Right lobe of liver (tissue), 6 donors: ENCODE measurements around the gene CYP3A5. TPM values are rescaled to one million over a fixed set of nuclear protein-coding genes. Genes with fewer than 3 reads are reported as not detected.
"Not testable (repeated sequence)": the region's sequence is repeated elsewhere in the genome, so short reads cannot be mapped to it uniquely, and the experiment has no call there.

ENCODE experiments used
- ATAC-seq, 4 donors: fragments of 200-7000 bp; cut with Tn5 transposase; one replicate each; pipeline ENCODE4 v1.9.1; 2020; ENCODE audit warnings: mild to moderate bottlenecking in 4 of 4, moderate library complexity in 4 of 4
- DNase-seq, 3 donors: peaks; one replicate each; pipeline ENCODE4 v3.0.0-alpha.2; 2020
- H3K27ac ChIP-seq, 3 donors: fragments of 200-600 bp; one replicate each; pipeline ENCODE4 v1.8.0; 2022
- H3K27me3 ChIP-seq, 2 donors: fragments of 200-600 bp; one replicate each; pipeline ENCODE4 v1.8.0; 2022
- H3K36me3 ChIP-seq, 4 donors: fragments of 200-600 bp; sonication (generic) in 1 of 4; one replicate each; pipeline versions ENCODE4 v1.5.1 to v1.8.0; 2017 to 2022; ENCODE audit warnings: control low read depth in 1 of 4
- H3K4me1 ChIP-seq, 4 donors: fragments of 200-600 bp; sonication (generic) in 1 of 4; one replicate each; pipeline versions ENCODE4 v1.5.1 to v1.8.0; 2017 to 2022; ENCODE audit warnings: control low read depth in 1 of 4
- H3K4me3 ChIP-seq, 3 donors: fragments of 200-600 bp; one replicate each; pipeline ENCODE4 v1.8.0; 2022
- H3K9me3 ChIP-seq, 4 donors: fragments of 200-600 bp; sonication (generic) in 1 of 4; one replicate each; pipeline versions ENCODE4 v1.5.1 to v1.8.0; 2017 to 2022; ENCODE audit warnings: control low read depth in 1 of 4
- POLR2A ChIP-seq: fragments of 450-650 bp; IDR thresholded peaks from one replicate; pipeline ENCODE4 v1.6.1; 2017; ENCODE audit warnings: antibody characterized with exemption, mild to moderate bottlenecking
- WGBS: methylation state at CpG from one replicate; pipeline ENCODE4 v1.1.6; 2018; ENCODE audit warnings: low coverage, low lambda C conversion rate; ENCODE audit not compliant: insufficient coverage; ENCODE audit errors: missing lambda C conversion rate; 5-methylcytosine and 5-hydroxymethylcytosine counted together
- intact Hi-C, 2 donors: fragments of 100-400 bp; cut with DNase I; formaldehyde crosslinking; loops; one replicate each; pipeline versions ENCODE4 v1.11.2 to v1.14.1; 2022
- total RNA-seq, 6 experiments: library from RNA; depleted of rRNA in 2 of 6; stranded (reverse); fragments of >200 nt in 2 of 6; fragmentation: NEBNext Ultra II Directional in 3 of 6; extraction: Animal tissue kit (Norgen Biotek cat#: 25700) in 3 of 6; gene quantifications; one replicate each; pipeline versions ENCODE4 v1.1.0 to v1.2.4, GENCODE V29; 2016 to 2023
- TF ChIP-seq, protein P1 (sequence below), 4 donors: fragments of 200-600 bp in 3 of 4; fragments of 450-650 bp in 1 of 4; IDR thresholded peaks; one replicate each; pipeline versions ENCODE4 v1.5.1 to v1.8.0; 2016 to 2022; ENCODE audit warnings: antibody characterized with exemption in 4 of 4, mild to moderate bottlenecking in 2 of 4
- donor health status: DM: no; HTN: yes; CAD: no.
- donor health status: DM: no; HTN: no; CAD: no.
- donor health status: DM: no; HTN: no; CAD: no.
- donor health status: DM: no; HTN: yes; CAD: no.
- donor health status: DM: no; HTN: yes; CAD: no.

CYP3A5 gene
- total RNA-seq, 6 experiments from 2014 or later = 307 to 774 (median 646) TPM

DNA sequence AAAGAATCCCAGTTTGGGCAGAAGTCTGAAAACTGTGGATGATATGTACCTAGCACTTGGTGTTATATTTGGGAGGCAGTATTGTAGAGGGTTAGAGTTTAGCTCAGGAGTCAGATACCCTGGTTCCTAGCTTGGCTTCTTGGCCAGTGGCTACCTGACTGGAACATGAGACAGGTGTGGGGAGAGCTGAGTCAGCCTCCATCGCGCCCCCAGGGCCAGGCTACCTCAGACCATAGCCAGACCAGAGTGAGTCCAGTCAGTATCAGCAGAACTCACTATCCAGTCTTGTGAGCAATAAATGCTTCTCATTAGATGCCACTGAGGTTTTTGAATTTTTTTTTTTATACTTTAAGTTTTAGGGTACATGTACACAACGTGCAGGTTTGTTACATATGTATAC is 26.0 kb downstream of the CYP3A5 start:
- intact Hi-C loops = no loop called here
- Histone ChIP-seq H3K27ac (no peak overlapping the region), H3K27me3 (no peaks in the 10 kb centered on the region), H3K36me3 (peaks cover 0 to 8% (median 0%) of the 10 kb centered on the region in 4 donors), H3K4me3 (no peak overlapping the region), H3K4me1 (no peaks in the 10 kb centered on the region), H3K9me3 (no peaks in the 10 kb centered on the region)
- peak; percentile 49 for TF ChIP-seq POLR2A
- TF ChIP-seq, protein P1, sequence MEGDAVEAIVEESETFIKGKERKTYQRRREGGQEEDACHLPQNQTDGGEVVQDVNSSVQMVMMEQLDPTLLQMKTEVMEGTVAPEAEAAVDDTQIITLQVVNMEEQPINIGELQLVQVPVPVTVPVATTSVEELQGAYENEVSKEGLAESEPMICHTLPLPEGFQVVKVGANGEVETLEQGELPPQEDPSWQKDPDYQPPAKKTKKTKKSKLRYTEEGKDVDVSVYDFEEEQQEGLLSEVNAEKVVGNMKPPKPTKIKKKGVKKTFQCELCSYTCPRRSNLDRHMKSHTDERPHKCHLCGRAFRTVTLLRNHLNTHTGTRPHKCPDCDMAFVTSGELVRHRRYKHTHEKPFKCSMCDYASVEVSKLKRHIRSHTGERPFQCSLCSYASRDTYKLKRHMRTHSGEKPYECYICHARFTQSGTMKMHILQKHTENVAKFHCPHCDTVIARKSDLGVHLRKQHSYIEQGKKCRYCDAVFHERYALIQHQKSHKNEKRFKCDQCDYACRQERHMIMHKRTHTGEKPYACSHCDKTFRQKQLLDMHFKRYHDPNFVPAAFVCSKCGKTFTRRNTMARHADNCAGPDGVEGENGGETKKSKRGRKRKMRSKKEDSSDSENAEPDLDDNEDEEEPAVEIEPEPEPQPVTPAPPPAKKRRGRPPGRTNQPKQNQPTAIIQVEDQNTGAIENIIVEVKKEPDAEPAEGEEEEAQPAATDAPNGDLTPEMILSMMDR (IDR thresholded peaks at IDR 0.05) = no peak
- DNase-seq (peak in 1 of 3 donors; percentile 71), ATAC-seq (peak; percentile 54 to 82 (median 60))
- 88% methylated on average over 2 of the region's 3 CpGs for WGBS

DNA sequence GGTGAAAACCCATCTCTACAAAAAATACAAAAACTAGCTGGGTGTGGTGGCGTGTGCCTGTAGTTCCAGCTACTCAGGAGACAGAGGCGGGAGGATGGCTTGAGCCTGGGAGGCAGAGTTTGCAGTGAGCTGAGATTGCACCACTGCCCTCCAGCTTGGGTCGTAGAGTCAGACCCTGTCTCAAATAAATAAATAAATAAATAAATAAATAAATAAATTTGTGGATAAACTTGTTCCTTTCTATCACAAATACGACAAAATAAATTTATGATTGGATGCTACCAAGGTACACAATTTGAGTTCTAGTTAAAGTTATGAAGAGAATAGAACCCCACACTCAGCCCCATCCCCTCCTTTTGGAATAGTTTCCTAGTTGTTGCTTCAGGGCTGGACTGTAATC is 26.5 kb downstream of the CYP3A5 start:
- DNase-seq (peak in 1 of 3 donors; percentile 63), ATAC-seq (peak; percentile 19 to 35 (median 29))
- H3K27ac ChIP-seq, H3K4me1 ChIP-seq, H3K4me3 ChIP-seq, H3K36me3 ChIP-seq, H3K27me3 ChIP-seq, intact Hi-C loops, H3K9me3 ChIP-seq: not testable (repeated sequence)
- 50% methylated on average over 4 of the region's 4 CpGs for WGBS

DNA sequence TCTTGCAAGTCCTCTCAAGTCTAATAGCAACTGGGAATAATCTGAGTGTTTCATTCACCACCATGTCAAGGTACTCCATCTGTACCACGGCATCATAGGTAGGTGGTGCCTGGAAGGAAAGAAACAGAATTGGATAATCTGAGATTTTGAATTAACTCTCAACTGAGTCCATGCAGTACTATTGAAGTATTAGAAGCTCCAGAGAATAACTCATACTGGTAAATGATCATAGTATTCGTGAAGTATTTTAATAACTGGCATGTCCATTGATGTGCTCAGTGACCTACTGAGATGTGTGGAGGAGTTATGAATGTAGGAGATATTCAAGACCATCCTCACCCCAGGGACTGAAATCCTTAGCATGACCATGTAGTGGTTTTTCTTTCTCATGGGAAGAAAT is 27.1 kb downstream of the CYP3A5 start:
- DNase-seq (no peak), ATAC-seq (peak; percentile 6 to 22 (median 6))
- Histone ChIP-seq H3K9me3 (no peaks in the 10 kb centered on the region), H3K4me3 (no peak overlapping the region), H3K27me3 (no peaks in the 10 kb centered on the region), H3K4me1 (no peaks in the 10 kb centered on the region), H3K36me3 (peaks cover 0 to 5% (median under 1%) of the 10 kb centered on the region in 4 donors), H3K27ac (no peak overlapping the region)
- 32% methylated on average over 2 of the region's 2 CpGs for WGBS
- TF ChIP-seq, protein P1 (IDR thresholded peaks at IDR 0.05) = no peak
- peak; percentile 21 for TF ChIP-seq POLR2A
- intact Hi-C loops = no loop called here

DNA sequence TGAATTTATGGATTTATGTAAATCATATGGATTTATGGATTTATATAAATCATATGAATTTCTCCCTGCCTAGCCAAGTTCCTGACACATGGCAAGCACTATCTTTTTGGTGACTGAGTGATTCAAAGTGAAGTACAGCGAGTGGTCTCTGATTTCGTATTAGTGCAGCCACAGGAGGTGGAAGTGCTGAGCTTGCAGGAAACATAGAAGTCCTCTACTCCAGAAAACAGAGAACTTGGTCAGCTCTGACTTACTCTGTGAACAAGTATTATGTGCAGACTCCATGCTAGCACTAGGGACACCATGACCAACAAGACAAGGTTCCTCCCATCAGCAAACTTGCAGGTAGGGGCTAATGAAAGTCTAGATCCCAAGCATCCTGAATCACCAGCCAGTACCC is 28.5 kb downstream of the CYP3A5 start:
- no peak for TF ChIP-seq POLR2A
- TF ChIP-seq, protein P1 (IDR thresholded peaks at IDR 0.05) = no peak
- no peaks in the 10 kb centered on the region for H3K27me3 ChIP-seq
- intact Hi-C loops = no loop called here

DNA sequence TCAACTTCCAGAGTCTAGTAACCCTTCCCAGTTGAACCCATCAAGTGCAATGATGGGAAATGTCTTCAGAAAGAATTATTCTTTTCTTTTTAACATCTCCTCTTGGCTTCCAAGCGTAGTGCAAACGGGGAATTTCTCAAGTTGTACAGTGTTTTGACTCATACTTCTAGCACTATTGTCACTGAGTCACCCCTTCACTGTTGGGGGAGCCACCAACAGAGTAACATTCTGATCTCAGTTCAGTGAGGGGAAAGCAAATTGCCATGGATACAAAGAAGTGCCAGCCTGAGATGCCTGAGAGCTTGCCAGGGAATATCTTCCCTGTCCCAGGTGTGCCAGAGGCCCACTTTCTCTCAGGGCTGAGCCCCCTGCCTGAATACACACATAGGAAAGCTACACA is 31.0 kb downstream of the CYP3A5 start:
- H3K27ac ChIP-seq = no peak overlapping the region
- intact Hi-C loops = no loop called here
- no peak for TF ChIP-seq POLR2A
- TF ChIP-seq, protein P1 (IDR thresholded peaks at IDR 0.05) = no peak
- H3K9me3 ChIP-seq = no peaks in the 10 kb centered on the region
- 100% methylated on average over 2 of the region's 2 CpGs for WGBS
- no peaks in the 10 kb centered on the region for H3K27me3 ChIP-seq
- H3K4me1 ChIP-seq = no peaks in the 10 kb centered on the region
- ATAC-seq (no peak), DNase-seq (no peak)
- no peak overlapping the region for H3K4me3 ChIP-seq
- H3K36me3 ChIP-seq = peaks cover 0 to 5% (median under 1%) of the 10 kb centered on the region in 4 donors

More for the DNA sequence above, 28.5 kb downstream of the CYP3A5 start:
- Histone ChIP-seq H3K4me1 (no peaks in the 10 kb centered on the region), H3K9me3 (no peaks in the 10 kb centered on the region), H3K36me3 (peaks cover 0 to 5% (median under 1%) of the 10 kb centered on the region in 4 donors), H3K27ac (no peak overlapping the region), H3K4me3 (no peak overlapping the region)
- peak; percentile 13 to 37 (median 18) for ATAC-seq
- DNase-seq = no peak
- WGBS = 92% methylated on average over 2 of the region's 2 CpGs
